HepG2 (cell line): ENCODE measurements around the gene COL18A1. TPM values are rescaled to one million over a fixed set of nuclear protein-coding genes. Genes with fewer than 3 reads are reported as not detected.
A peak's percentile ranks its signal among the peaks of the same experiment; 100 is the strongest.

Source experiments
- AGO1 ChIP-seq: fragments of 200-400 bp; formaldehyde crosslinking; IDR thresholded peaks from 2 replicates; pipeline ENCODE4 v1.6.1; 2017; ENCODE audit warnings: mild to moderate bottlenecking, low read depth, low read length, moderate library complexity; ENCODE audit not compliant: poor library complexity, severe bottlenecking
- CREB1 ChIP-seq, 2 experiments: fragments of 450-650 bp in 1 of 2; IDR thresholded peaks; 2 replicates each; pipeline ENCODE4 v1.6.1; 2016 to 2017; ENCODE audit warnings: control low read depth in 1 of 2, mild to moderate bottlenecking in 1 of 2, missing compliant biosample characterization in 1 of 2, missing genetic modification characterization in 1 of 2
- ELK4 ChIP-seq: sonication (generic); formaldehyde crosslinking; IDR thresholded peaks from 2 replicates; pipeline ENCODE4 v1.9.0; 2021; ENCODE audit warnings: missing genetic modification reagents, borderline replicate concordance
- MEIS1 ChIP-seq: sonication (generic); formaldehyde crosslinking; IDR thresholded peaks from 2 replicates; pipeline ENCODE4 v1.9.0; 2021; ENCODE audit warnings: mild to moderate bottlenecking, missing genetic modification reagents, moderate library complexity, borderline replicate concordance
- NFYC ChIP-seq: IDR thresholded peaks from 2 replicates; pipeline ENCODE4 v1.6.1; 2016; ENCODE audit warnings: missing genetic modification reagents, missing compliant biosample characterization
- PAXIP1 ChIP-seq: sonication (generic); formaldehyde crosslinking; conservative IDR thresholded peaks from 2 replicates; pipeline ENCODE4 v1.4.0; 2020; ENCODE audit warnings: mild to moderate bottlenecking, missing genetic modification reagents, moderate library complexity
- PRDM10 ChIP-seq: sonication (generic); formaldehyde crosslinking; IDR thresholded peaks from 2 replicates; pipeline ENCODE4 v1.4.0; 2020; ENCODE audit warnings: low read depth, missing genetic modification reagents
- ZNF232 ChIP-seq: sonication (generic); formaldehyde crosslinking; IDR thresholded peaks from 2 replicates; pipeline ENCODE4 v1.4.0; 2020; ENCODE audit warnings: missing genetic modification reagents, borderline replicate concordance
- ZNF501 ChIP-seq: sonication (generic); formaldehyde crosslinking; IDR thresholded peaks from 2 replicates; pipeline ENCODE4 v1.5.1; 2020; ENCODE audit warnings: mild to moderate bottlenecking, moderate library complexity, missing genetic modification reagents
- ZNF549 ChIP-seq: sonication (generic); formaldehyde crosslinking; IDR thresholded peaks from 2 replicates; pipeline ENCODE4 v1.5.0; 2020; ENCODE audit warnings: missing genetic modification reagents
- ZNF609 ChIP-seq: sonication (generic); formaldehyde crosslinking; IDR thresholded peaks from 2 replicates; pipeline ENCODE4 v1.4.0; 2020; ENCODE audit warnings: mild to moderate bottlenecking, missing genetic modification reagents, borderline replicate concordance
- polyA plus RNA-seq, 8 experiments: library from polyadenylated mRNA; depleted of rRNA in 3 of 8; stranded (reverse) in 7 of 8; unstranded in 1 of 8; fragments of >200 nt; fragmentation: Illumina TruSeq in 4 of 8; extraction: Trizol in 4 of 8; gene quantifications; 2 replicates each; pipeline versions ENCODE4 v1.2.1 to v1.2.3, GENCODE V29; 2011 to 2016; ENCODE audit warnings: low read depth in 4 of 8, missing spikeins in 1 of 8, mixed read lengths in 1 of 8; ENCODE audit not compliant: insufficient read depth in 1 of 8
- total RNA-seq, 5 experiments: library from RNA; depleted of rRNA; stranded (reverse); fragments of >200 nt; fragmentation: Illumina TruSeq; extraction: Trizol; gene quantifications; 2 replicates each; pipeline ENCODE4 v1.2.3, GENCODE V29; 2016; ENCODE audit warnings: low read depth in 1 of 5

Gene COL18A1
- total and polyA plus RNA-seq, 2 of the 13 experiments (the other 11 are each of a cell fraction or from before 2014, with no cell fraction given) = 79.0 to 102 TPM

- TF ChIP-seq PRDM10 (no peak), CREB1 (IDR thresholded peaks at IDR 0.05) (no peak), CREB1 (CRISPR knock-in tag; IDR thresholded peaks at IDR 0.05) (no peak), ZNF549 (no peak), ZNF501 (no peak), AGO1 (peak; percentile 63), PAXIP1 (CRISPR knock-in tag) (peak; percentile 91), ZNF232 (CRISPR knock-in tag) (no peak), ZNF609 (CRISPR knock-in tag) (peak; percentile 22; the same call in 1 of the 2 replicates), NFYC (CRISPR knock-in tag) (no peak), ELK4 (CRISPR knock-in tag) (no peak), MEIS1 (CRISPR knock-in tag) (no peak)
These were observed 67.7 kb downstream of the COL18A1 start (continued) for GRCh38 chr21:45472445-45473365.
